ENCODE results near the gene DLL1.

DNA sequence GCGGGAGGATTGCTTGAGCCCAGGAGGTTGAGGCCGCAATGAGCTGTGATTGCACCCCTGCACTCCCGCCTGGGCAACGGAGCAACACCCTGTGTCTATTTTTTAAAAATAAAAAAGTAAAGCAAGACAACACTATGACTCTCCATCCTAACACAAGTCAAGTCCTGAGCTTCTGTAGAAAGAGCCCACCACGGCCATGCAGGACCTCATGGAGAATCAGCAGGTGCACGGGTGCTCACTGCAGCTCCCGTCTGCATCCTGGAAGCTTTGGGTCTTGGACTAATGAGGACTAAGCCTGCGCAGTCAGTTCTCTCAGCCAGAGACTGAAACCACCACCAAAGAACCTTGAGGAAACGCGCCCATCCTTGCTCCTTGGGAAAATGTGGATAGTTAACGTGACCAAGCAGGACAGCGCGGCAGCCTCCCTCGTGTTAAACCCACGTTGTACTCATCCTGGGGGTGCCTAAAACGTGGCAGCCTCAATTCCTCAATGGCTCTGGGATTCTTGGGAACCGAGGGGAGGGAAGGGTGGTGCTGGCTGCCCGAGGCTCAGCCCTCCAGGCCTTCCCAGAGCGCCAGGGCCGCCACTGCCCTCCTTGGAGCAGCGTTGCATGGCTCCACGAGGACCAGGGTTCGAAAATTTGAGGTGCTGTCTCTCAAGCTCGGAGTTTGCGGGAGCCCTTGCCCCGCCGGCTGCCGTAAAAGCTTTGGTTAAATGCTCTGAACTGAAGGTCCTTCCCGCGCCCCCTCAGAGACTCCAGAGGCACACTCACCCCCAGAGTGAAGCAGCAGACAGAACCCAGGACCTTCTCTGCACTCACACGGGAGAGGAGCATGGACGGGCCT is 29.0 kb downstream of the DLL1 start:
- no peak for TF ChIP-seq POLR2A (IDR thresholded peaks at IDR 0.05)
- TF ChIP-seq, protein P1, sequence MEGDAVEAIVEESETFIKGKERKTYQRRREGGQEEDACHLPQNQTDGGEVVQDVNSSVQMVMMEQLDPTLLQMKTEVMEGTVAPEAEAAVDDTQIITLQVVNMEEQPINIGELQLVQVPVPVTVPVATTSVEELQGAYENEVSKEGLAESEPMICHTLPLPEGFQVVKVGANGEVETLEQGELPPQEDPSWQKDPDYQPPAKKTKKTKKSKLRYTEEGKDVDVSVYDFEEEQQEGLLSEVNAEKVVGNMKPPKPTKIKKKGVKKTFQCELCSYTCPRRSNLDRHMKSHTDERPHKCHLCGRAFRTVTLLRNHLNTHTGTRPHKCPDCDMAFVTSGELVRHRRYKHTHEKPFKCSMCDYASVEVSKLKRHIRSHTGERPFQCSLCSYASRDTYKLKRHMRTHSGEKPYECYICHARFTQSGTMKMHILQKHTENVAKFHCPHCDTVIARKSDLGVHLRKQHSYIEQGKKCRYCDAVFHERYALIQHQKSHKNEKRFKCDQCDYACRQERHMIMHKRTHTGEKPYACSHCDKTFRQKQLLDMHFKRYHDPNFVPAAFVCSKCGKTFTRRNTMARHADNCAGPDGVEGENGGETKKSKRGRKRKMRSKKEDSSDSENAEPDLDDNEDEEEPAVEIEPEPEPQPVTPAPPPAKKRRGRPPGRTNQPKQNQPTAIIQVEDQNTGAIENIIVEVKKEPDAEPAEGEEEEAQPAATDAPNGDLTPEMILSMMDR (IDR thresholded peaks at IDR 0.05), result no peak

All from uterus (tissue), 2 donors.